ENCODE measurements around the gene CFAP54.

GRCh38 chr12:96698965-96699364 is 209.6 kb downstream of the CFAP54 start:
- TF ChIP-seq CTCF (conservative IDR thresholded peaks at IDR 0.05; ENCODE audit: low read depth, low read length), result no peak
- TF ChIP-seq EZH2 (IDR thresholded peaks at IDR 0.05; ENCODE audit: borderline replicate concordance, low read depth, low read length, poor library complexity, severe bottlenecking), result no peak

Data from A673 (cell line).